ENCODE data around the gene STARD7.

The STARD7 gene

DNA sequence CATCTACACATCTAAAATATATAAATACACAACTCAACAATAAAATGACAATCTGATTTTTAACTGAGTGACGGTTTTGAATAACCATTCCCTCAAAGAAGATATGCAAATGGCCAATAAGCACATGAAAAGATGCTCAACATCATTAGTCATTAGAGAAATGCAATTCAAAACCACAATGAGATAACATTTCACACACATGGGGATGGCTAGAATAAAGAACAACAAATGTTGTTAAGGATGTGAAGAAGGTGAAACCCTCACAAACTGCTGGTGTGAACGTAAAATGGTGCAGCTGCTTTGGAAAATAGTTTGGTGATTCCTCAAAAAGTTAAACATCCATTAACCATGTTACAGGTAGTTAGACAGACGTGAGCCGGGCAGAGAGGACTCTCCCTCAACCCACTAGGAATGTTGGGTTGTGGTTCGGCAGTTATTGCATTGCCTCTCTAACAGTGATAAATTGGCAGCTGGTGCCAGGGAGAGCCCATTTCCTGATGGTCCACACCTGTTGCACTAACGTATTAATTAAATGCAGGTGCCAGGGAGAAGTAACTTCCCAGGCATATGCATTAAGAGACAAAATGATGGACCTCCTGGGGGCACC is 41.1 kb downstream of the STARD7 start:
- H3K4me3 ChIP-seq (ENCODE audit: low read depth, low read length) = no peak overlapping the region
- no peaks in the 10 kb centered on the region for H3K79me2 ChIP-seq
- H3K4me1 ChIP-seq = no peaks in the 10 kb centered on the region
- TF ChIP-seq CTCF (IDR thresholded peaks at IDR 0.05) = no peak
- no peaks in the 10 kb centered on the region for H3K27me3 ChIP-seq (ENCODE audit: control insufficient read depth, insufficient read depth, low read length)
- H2AFZ ChIP-seq = no peak overlapping the region
- H3K36me3 ChIP-seq (ENCODE audit: control insufficient read depth, insufficient read depth, low read length) = no peaks in the 10 kb centered on the region
- H3K4me2 ChIP-seq (ENCODE audit: low read length) = no peak overlapping the region
- H3K9ac ChIP-seq = no peak overlapping the region
- H3K27ac ChIP-seq = no peak overlapping the region
- H3K9me3 ChIP-seq (ENCODE audit: control insufficient read depth, low read length) = no peaks in the 10 kb centered on the region

GRCh38 chr2:96164459-96165184 is 44.0 kb downstream of the STARD7 start:
- no peak for TF ChIP-seq CTCF (IDR thresholded peaks at IDR 0.05)
- no peaks in the 10 kb centered on the region for H3K36me3 ChIP-seq (ENCODE audit: control insufficient read depth, insufficient read depth, low read length)
- H3K4me2 ChIP-seq (ENCODE audit: low read length) = no peak overlapping the region
- H2AFZ ChIP-seq = no peak overlapping the region
- H3K79me2 ChIP-seq = no peaks in the 10 kb centered on the region
- no peak overlapping the region for H3K9ac ChIP-seq
- no peaks in the 10 kb centered on the region for H3K27me3 ChIP-seq (ENCODE audit: control insufficient read depth, insufficient read depth, low read length)
- no peaks in the 10 kb centered on the region for H3K9me3 ChIP-seq (ENCODE audit: control insufficient read depth, low read length)
- no peak overlapping the region for H3K4me3 ChIP-seq (ENCODE audit: low read depth, low read length)
- no peak overlapping the region for H3K27ac ChIP-seq
- no peaks in the 10 kb centered on the region for H3K4me1 ChIP-seq

GRCh38 chr2:96163768-96164429 is 44.7 kb downstream of the STARD7 start:
- H3K4me3 ChIP-seq (ENCODE audit: low read depth, low read length) = no peak overlapping the region
- no peaks in the 10 kb centered on the region for H3K27me3 ChIP-seq (ENCODE audit: control insufficient read depth, insufficient read depth, low read length)
- no peak overlapping the region for H3K27ac ChIP-seq
- no peaks in the 10 kb centered on the region for H3K79me2 ChIP-seq
- TF ChIP-seq CTCF (IDR thresholded peaks at IDR 0.05) = no peak
- H3K9me3 ChIP-seq (ENCODE audit: control insufficient read depth, low read length) = no peaks in the 10 kb centered on the region
- no peak overlapping the region for H3K4me2 ChIP-seq (ENCODE audit: low read length)
- H2AFZ ChIP-seq = no peak overlapping the region
- H3K4me1 ChIP-seq = no peaks in the 10 kb centered on the region
- no peaks in the 10 kb centered on the region for H3K36me3 ChIP-seq (ENCODE audit: control insufficient read depth, insufficient read depth, low read length)
- no peak overlapping the region for H3K9ac ChIP-seq

DNA sequence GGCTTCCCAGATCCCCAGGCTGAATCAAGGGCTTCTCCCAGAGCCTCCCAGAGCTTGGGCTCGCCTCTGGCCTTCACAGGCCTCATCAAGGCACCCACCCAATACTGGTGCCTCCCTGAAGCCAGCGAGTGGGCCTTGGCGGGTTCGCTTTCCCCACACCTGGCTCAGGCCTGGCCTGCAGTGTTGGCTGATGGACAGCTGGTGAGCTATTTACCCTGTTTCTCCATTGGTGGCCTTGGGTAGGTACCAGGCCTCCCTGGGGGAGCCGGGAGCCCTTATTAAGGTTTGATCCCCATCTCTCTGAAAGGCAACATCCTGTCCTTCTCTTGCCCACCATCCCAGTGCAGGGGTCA is 45.2 kb downstream of the STARD7 start:
- no peak overlapping the region for H3K27ac ChIP-seq
- H3K4me3 ChIP-seq (ENCODE audit: low read depth, low read length) = no peak overlapping the region
- H2AFZ ChIP-seq = no peak overlapping the region
- H3K4me2 ChIP-seq (ENCODE audit: low read length) = no peak overlapping the region
- no peaks in the 10 kb centered on the region for H3K27me3 ChIP-seq (ENCODE audit: control insufficient read depth, insufficient read depth, low read length)
- H3K4me1 ChIP-seq = no peaks in the 10 kb centered on the region
- no peak for TF ChIP-seq CTCF (IDR thresholded peaks at IDR 0.05)
- no peaks in the 10 kb centered on the region for H3K36me3 ChIP-seq (ENCODE audit: control insufficient read depth, insufficient read depth, low read length)
- no peaks in the 10 kb centered on the region for H3K79me2 ChIP-seq
- H3K9ac ChIP-seq = no peak overlapping the region
- no peaks in the 10 kb centered on the region for H3K9me3 ChIP-seq (ENCODE audit: control insufficient read depth, low read length)

Measured in parathyroid adenoma (tissue), 2 donors.